Measurements from ENCODE around the gene SPDYE5.
"Not testable (repeated sequence)": the region's sequence is repeated elsewhere in the genome, so short reads cannot be mapped to it uniquely, and the experiment has no call there.

GRCh38 chr7:75477457-75477856 is 14.7 kb upstream of the SPDYE5 start:
- TF ChIP-seq CTCF (IDR thresholded peaks at IDR 0.05; ENCODE audit: low read depth, low read length); EZH2phosphoT487 (IDR thresholded peaks at IDR 0.05; ENCODE audit: low read depth): not testable (repeated sequence)

Measured in OCI-LY3 (cell line).